ENCODE data around the gene E2F6.

E2F6 gene

GRCh38 chr2:11493282-11493681 is 27.3 kb upstream of the E2F6 start:
- DNase-seq (ENCODE audit: low spot score), result no peak

GRCh38 chr2:11492720-11493119 is 26.8 kb upstream of the E2F6 start:
- DNase-seq (ENCODE audit: low spot score), result no peak

- DNase-seq (ENCODE audit: low spot score), result no peak
Measured at GRCh38 chr2:11492244-11492643, 26.3 kb upstream of the E2F6 start.

GRCh38 chr2:11491348-11491933 is 25.5 kb upstream of the E2F6 start:
- no peak for DNase-seq (ENCODE audit: low spot score)

GRCh38 chr2:11490194-11490593 is 24.2 kb upstream of the E2F6 start:
- no peak for DNase-seq (ENCODE audit: low spot score)

- DNase-seq (ENCODE audit: low spot score), result no peak
Measured at GRCh38 chr2:11488809-11489208, 22.8 kb upstream of the E2F6 start.

- DNase-seq (ENCODE audit: low spot score), result no peak
Measured at GRCh38 chr2:11483806-11484617, 18.1 kb upstream of the E2F6 start.

GRCh38 chr2:11482473-11483035 is 16.6 kb upstream of the E2F6 start:
- DNase-seq (ENCODE audit: low spot score), result no peak

- no peak for DNase-seq (ENCODE audit: low spot score)
Measured at GRCh38 chr2:11481789-11482472, 16.0 kb upstream of the E2F6 start.

GRCh38 chr2:11481426-11481788 is 15.4 kb upstream of the E2F6 start:
- DNase-seq (ENCODE audit: low spot score), result no peak

GRCh38 chr2:11480859-11481258 is 14.9 kb upstream of the E2F6 start:
- DNase-seq (ENCODE audit: low spot score), result no peak

GRCh38 chr2:11480406-11480805 is 14.4 kb upstream of the E2F6 start:
- no peak for DNase-seq (ENCODE audit: low spot score)

GRCh38 chr2:11478899-11479605 is 13.1 kb upstream of the E2F6 start:
- no peak for DNase-seq (ENCODE audit: low spot score)

GRCh38 chr2:11477994-11478393 is 12.0 kb upstream of the E2F6 start:
- DNase-seq (ENCODE audit: low spot score), result peak; percentile 71

GRCh38 chr2:11473659-11474433 is 7.9 kb upstream of the E2F6 start:
- DNase-seq (ENCODE audit: low spot score), result no peak

- no peak for DNase-seq (ENCODE audit: low spot score)
Measured at GRCh38 chr2:11467749-11468148, 1.8 kb upstream of the E2F6 start.

GRCh38 chr2:11467129-11467649 is 1.2 kb upstream of the E2F6 start:
- no peak for DNase-seq (ENCODE audit: low spot score)

GRCh38 chr2:11466307-11467128 is 557 bp upstream of the E2F6 start:
- DNase-seq (ENCODE audit: low spot score), result peak; percentile 7

- DNase-seq (ENCODE audit: low spot score), result no peak
Measured at GRCh38 chr2:11465110-11465484, 864 bp downstream of the E2F6 start.

- no peak for DNase-seq (ENCODE audit: low spot score)
Measured at GRCh38 chr2:11459816-11460215, 6.1 kb downstream of the E2F6 start.

Measured in SW480 (cell line).